ENCODE data around the gene PTPRK. TPM values are rescaled to one million over a fixed set of nuclear protein-coding genes. Genes with fewer than 3 reads are reported as not detected.

Gene PTPRK
- total RNA-seq, 2 donors from 2014 or later = 0.77 to 0.78 TPM

DNA sequence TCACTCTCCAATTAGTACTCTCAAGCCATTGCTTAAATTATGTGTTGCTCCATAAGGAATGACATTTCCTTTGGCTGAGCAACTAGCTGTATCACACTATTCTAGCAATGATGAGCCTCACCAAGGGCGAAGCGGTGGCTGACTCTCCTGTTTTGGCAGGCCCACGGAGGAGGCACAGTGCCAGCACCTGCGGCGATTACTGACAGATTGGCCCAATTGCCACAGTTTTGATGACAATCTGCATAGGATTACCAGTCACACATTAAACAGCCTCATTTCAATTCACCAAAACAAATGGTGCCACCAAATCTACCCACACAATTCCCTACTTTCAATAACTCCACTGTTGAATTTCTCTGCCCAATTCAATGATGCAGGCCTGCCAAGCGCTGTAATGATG lies 286.9 kb downstream of the PTPRK start:
- Mint-ChIP-seq H3K4me3 (no peak overlapping the region), H3K36me3 (ENCODE audit: low read depth) (no peaks in the 10 kb centered on the region), H3K27ac (no peak overlapping the region), H3K27me3 (no peaks in the 10 kb centered on the region), H3K4me1 (peaks cover 3% of the 10 kb centered on the region)
- no peaks in the 10 kb centered on the region for H3K9me3 ChIP-seq (ENCODE audit: control insufficient read depth, low read length, poor library complexity, severe bottlenecking)
- ATAC-seq (no peak), DNase-seq (no peak)

DNA sequence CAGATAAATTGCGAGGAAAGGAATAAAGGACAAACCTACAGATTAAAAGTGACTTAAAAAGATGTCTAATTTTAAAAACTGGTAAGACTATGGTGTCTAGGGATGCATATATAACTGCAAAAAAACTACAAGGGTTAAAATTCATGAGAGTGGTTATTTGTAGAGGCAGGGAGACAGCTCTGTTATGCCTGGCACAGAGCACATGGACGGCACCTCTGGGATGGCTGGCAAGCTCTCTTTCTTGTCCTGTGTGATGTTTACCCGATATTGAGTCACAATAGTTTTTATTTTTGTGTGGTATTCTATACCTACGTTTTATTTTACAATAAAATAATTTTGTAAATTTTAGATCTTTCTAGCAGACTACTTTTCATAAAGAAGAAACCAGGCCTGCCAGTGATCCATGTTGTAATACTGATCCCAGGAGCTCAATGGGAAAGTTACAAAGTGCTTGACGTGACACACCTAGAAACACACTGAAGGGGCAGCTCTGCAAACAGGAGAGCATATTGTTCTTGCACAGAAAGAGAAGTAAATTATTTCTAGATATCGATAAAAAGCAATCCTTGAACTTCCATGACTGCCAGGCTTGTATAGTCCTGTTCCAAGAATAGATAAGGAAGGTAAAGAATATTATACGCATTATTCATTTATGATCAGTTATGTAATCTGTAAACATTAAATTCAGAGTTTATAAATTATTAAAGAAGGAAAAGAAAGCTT lies 290.0 kb downstream of the PTPRK start:
- H3K9me3 ChIP-seq (ENCODE audit: control insufficient read depth, low read length, poor library complexity, severe bottlenecking) = no peaks in the 10 kb centered on the region
- Mint-ChIP-seq H3K27ac (no peak overlapping the region), H3K36me3 (ENCODE audit: low read depth) (peaks cover 2% of the 10 kb centered on the region), H3K4me1 (peaks cover 3% of the 10 kb centered on the region), H3K4me3 (no peak overlapping the region), H3K27me3 (no peaks in the 10 kb centered on the region)
- DNase-seq (no peak), ATAC-seq (no peak)

DNA sequence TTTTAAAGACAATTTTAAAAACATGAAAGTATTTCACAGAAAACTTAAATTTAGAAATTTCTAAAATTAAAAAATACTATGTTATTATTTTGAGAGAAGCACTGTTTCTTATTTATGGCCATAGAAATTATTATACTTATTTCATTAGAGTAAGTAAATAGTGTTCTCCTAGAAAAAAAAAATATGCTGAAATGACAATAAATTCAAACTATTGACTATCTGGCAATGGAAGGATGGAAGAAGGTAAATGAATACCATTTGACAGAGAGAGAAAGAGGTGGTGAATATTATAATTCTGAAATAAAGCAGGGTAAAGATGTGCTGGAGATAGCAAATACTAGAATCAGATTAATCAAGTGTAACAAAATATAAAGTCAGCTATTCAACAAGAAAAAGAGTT lies 294.8 kb downstream of the PTPRK start:
- DNase-seq = no peak
- peaks cover 3% of the 10 kb centered on the region for H3K4me1 Mint-ChIP-seq
- no peak overlapping the region for H3K27ac Mint-ChIP-seq
- H3K27me3 Mint-ChIP-seq = peaks cover 6% of the 10 kb centered on the region
- no peak overlapping the region for H3K4me3 Mint-ChIP-seq
- ATAC-seq = no peak
- peaks cover 2% of the 10 kb centered on the region for H3K36me3 Mint-ChIP-seq (ENCODE audit: low read depth)
- H3K9me3 ChIP-seq (ENCODE audit: control insufficient read depth, low read length, poor library complexity, severe bottlenecking) = no peaks in the 10 kb centered on the region

DNA sequence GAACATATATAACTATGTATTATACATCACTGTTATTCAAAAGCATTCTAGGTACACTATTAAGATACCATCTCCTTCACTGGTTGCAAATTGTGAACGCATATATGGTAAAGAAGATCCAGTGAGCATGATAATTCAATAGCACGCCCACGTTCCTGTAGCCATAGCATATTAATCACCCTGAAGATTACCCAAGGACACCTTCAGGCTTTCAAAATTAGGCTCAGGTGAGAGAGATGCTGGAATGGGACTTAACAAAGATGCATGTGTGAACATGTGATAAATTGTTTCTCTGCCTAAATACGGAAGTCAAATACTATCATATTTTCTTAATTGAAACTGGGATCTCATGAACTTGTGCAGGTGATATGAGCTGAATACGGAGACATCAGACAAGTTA lies 303.5 kb downstream of the PTPRK start:
- no peak overlapping the region for H3K27ac Mint-ChIP-seq
- no peaks in the 10 kb centered on the region for H3K36me3 Mint-ChIP-seq (ENCODE audit: low read depth)
- ATAC-seq (no peak), DNase-seq (no peak)
- no peaks in the 10 kb centered on the region for H3K27me3 Mint-ChIP-seq
- no peaks in the 10 kb centered on the region for H3K9me3 ChIP-seq (ENCODE audit: control insufficient read depth, low read length, poor library complexity, severe bottlenecking)
- peaks cover 3% of the 10 kb centered on the region for H3K4me1 Mint-ChIP-seq
- H3K4me3 Mint-ChIP-seq = no peak overlapping the region

DNA sequence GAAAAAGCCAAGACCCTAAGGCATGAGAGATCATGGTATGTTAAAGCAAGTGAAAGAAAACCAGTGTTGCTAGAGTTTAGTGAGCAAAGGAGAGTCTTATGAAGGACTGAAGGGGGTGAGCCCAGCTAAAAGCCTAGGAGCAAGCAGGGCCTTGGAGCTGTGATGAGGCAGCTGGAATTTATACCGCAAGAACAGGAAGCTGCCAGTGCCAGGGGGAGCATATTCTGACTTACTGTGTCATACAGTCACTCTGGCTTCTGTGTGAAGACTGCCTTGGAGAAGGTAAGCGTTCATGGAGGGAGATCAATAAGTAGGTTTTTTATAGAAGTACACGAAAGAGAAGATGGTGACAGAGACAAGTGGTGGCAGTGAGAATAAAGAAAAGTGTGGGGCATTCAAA lies 310.6 kb downstream of the PTPRK start:
- ATAC-seq (no peak), DNase-seq (no peak)
- peaks cover 2% of the 10 kb centered on the region for H3K4me1 Mint-ChIP-seq
- no peaks in the 10 kb centered on the region for H3K27me3 Mint-ChIP-seq
- no peak overlapping the region for H3K4me3 Mint-ChIP-seq
- H3K27ac Mint-ChIP-seq = no peak overlapping the region
- no peaks in the 10 kb centered on the region for H3K36me3 Mint-ChIP-seq (ENCODE audit: low read depth)
- H3K9me3 ChIP-seq (ENCODE audit: control insufficient read depth, low read length, poor library complexity, severe bottlenecking) = no peaks in the 10 kb centered on the region

DNA sequence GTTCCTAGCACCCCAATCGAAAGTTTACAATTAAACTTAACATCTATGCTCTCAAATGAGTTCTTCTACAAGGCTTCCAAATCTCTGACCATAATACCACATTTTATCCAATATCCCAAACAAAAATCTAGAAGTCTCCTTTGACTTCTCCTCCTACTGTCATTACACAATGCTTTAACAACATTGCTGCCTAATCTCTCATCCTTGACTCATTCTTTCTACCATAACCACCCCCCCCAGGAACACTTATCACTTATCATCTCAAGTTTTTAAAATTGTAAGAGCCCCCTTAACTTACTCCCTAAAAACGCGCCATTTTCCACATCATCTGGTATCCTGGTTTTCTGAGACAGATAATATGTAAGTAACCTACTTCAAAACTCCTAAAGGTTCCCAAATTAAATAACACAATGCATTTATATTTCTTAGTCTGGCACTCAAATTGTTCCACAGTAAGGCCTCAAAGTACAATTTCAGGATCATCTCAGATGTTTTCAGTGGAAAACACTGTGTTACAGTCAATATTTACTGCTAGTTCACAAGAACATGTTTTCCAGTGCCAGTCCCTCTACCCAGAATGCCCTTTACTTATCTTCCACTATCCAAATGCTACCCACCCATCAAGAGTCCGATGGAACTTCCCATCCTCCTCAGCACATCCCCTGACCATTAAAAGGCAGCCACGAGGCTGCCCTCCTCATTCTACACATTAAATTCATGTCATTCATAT lies 311.4 kb downstream of the PTPRK start:
- Mint-ChIP-seq H3K4me1 (peaks cover 2% of the 10 kb centered on the region), H3K27me3 (no peaks in the 10 kb centered on the region), H3K36me3 (ENCODE audit: low read depth) (no peaks in the 10 kb centered on the region), H3K4me3 (no peak overlapping the region), H3K27ac (no peak overlapping the region)
- H3K9me3 ChIP-seq (ENCODE audit: control insufficient read depth, low read length, poor library complexity, severe bottlenecking) = no peaks in the 10 kb centered on the region
- DNase-seq (no peak), ATAC-seq (no peak)

DNA sequence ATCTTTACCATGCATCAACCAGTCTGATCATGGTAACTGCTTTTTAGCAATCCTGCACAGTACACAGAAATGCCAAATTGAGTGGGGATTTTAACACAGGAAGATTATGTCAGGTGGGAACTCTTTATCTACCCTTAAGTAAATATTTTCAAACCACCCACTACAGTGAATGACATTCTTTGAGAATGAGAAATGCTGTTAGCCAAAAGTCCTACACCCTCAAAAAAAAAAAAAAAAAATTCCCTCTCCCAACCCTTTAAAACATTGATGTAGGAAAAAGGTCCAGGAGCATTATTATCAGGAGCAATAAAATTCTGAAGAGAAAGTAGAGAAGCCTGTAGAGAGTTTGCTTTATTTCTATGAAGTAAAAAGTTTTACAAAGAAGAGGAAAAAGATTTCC lies 312.3 kb downstream of the PTPRK start:
- ATAC-seq (no peak), DNase-seq (no peak)
- H3K4me1 Mint-ChIP-seq = peaks cover 2% of the 10 kb centered on the region

DNA sequence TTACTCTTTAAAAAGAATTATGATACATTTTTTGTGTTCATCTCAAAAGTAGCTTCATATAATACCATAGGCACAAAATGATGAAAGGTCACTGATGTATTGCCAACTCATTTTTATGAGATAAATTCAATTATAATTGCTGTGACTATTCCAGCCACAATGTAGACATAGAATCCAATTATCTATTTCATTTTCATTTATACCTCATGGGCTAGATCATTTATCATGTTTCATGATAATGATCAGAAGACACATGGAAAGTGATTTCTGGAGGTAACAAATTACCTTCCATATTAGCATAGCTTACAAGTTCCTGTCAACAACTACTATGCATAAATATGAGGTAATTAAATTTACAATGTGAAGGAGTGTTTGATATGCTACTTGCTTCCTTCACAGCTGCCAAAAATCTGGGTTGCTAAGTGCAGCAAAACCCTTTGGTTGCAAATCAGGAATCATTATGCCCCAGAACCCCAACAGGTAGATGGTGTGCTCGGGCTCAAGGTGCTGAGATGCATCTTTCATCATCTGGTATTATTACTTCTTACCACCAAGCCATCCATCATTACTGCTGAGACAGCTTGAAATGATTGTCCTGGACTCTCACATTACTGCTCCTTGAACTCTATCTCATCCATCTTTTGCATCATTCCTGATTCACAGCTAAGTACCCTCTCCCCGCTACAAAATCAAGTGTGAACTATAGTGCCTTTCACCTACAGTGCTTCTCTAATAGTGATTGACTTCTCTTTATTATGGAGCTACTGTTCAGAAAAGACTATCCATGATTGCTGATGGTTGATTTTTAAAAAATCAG lies 313.6 kb downstream of the PTPRK start:
- peaks cover 2% of the 10 kb centered on the region for H3K4me1 Mint-ChIP-seq
- no peak for DNase-seq
- H3K36me3 Mint-ChIP-seq (ENCODE audit: low read depth) = no peaks in the 10 kb centered on the region
- no peaks in the 10 kb centered on the region for H3K27me3 Mint-ChIP-seq
- no peak overlapping the region for H3K27ac Mint-ChIP-seq
- H3K4me3 Mint-ChIP-seq = no peak overlapping the region
- no peak for ATAC-seq
- no peaks in the 10 kb centered on the region for H3K9me3 ChIP-seq (ENCODE audit: control insufficient read depth, low read length, poor library complexity, severe bottlenecking)

More for the DNA sequence above, 312.3 kb downstream of the PTPRK start:
- H3K27me3 Mint-ChIP-seq = no peaks in the 10 kb centered on the region
- no peaks in the 10 kb centered on the region for H3K9me3 ChIP-seq (ENCODE audit: control insufficient read depth, low read length, poor library complexity, severe bottlenecking)
- H3K4me3 Mint-ChIP-seq = no peak overlapping the region
- H3K27ac Mint-ChIP-seq = no peak overlapping the region
- H3K36me3 Mint-ChIP-seq (ENCODE audit: low read depth) = no peaks in the 10 kb centered on the region

DNA sequence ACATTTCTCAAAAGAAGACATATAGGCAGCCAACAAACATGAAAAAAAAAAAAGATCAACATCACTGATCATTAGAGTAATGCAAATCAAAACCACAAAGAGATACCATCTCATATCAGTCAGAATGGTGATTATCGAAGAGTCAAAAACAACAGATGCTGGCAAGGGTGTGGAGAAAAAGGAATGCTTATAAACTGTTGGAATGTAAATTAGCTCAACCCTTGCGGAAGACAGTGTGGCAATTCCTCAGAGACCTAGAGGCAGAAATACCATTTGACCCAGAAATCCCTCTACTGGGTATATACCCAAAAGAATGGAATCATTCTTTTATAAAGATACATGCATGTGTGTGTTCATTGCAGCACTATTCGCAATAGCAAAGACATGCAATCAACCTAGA lies 315.8 kb downstream of the PTPRK start:
- no peak overlapping the region for H3K4me3 Mint-ChIP-seq
- DNase-seq (no peak), ATAC-seq (no peak)
- no peaks in the 10 kb centered on the region for H3K36me3 Mint-ChIP-seq (ENCODE audit: low read depth)
- peaks cover 2% of the 10 kb centered on the region for H3K4me1 Mint-ChIP-seq
- H3K27me3 Mint-ChIP-seq = no peaks in the 10 kb centered on the region
- no peaks in the 10 kb centered on the region for H3K9me3 ChIP-seq (ENCODE audit: control insufficient read depth, low read length, poor library complexity, severe bottlenecking)
- no peak overlapping the region for H3K27ac Mint-ChIP-seq

DNA sequence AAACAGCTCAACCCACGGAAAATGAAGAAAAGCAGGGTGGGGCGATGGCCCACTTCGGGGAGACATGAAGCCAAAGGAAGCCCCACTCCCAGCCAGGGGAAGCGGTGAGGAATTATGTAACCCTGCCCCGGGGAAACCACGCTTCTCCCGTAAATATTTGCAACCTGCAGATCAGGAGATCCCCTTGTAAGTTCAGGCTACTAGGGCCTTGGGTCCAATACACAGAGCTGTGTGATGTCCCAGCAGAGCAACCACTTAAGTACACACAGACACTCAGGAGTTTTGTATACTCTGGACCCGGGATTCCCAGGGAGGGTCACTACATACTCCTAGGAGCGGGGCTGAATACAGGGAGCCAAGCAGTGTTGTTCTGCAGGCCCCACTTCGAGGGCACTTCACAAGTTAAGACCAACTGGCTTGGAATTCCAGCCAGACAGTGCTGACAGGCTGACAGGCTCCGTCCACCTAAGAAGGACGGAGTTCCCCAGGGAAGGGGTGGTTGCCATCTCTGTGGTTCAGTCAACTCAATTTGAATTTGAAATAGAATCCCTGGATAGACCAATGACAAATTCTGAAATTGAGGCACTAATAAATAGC lies 318.1 kb downstream of the PTPRK start:
- no peak for DNase-seq

DNA sequence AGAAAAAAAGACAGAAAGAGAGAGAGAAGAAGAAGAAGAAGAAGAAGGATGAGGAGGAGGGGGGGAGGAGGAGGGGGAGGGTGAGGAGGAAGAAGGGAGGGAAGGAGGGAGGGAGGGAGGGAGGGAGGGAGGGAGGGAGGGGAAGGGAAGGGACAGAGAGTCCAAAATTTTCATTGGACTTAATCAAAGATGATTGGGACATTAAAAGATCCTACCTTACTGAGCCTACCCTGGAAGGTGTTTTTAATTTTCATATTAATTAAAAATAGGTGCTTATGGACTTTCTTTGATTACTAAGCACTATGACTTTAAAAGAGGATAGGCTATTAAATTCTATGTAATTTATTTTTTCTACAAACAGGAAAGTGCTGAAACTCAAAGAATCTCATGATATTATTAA lies 319.6 kb downstream of the PTPRK start:
- no peaks in the 10 kb centered on the region for H3K9me3 ChIP-seq (ENCODE audit: control insufficient read depth, low read length, poor library complexity, severe bottlenecking)
- Mint-ChIP-seq H3K4me3 (no peak overlapping the region), H3K27me3 (no peaks in the 10 kb centered on the region), H3K4me1 (no peaks in the 10 kb centered on the region), H3K36me3 (ENCODE audit: low read depth) (no peaks in the 10 kb centered on the region), H3K27ac (no peak overlapping the region)
- ATAC-seq (no peak), DNase-seq (no peak)

More for the DNA sequence above, 318.1 kb downstream of the PTPRK start:
- no peak overlapping the region for H3K4me3 Mint-ChIP-seq
- no peaks in the 10 kb centered on the region for H3K9me3 ChIP-seq (ENCODE audit: control insufficient read depth, low read length, poor library complexity, severe bottlenecking)
- no peak for ATAC-seq
- H3K27me3 Mint-ChIP-seq = no peaks in the 10 kb centered on the region
- no peak overlapping the region for H3K27ac Mint-ChIP-seq
- peaks cover 2% of the 10 kb centered on the region for H3K4me1 Mint-ChIP-seq
- no peaks in the 10 kb centered on the region for H3K36me3 Mint-ChIP-seq (ENCODE audit: low read depth)

DNA sequence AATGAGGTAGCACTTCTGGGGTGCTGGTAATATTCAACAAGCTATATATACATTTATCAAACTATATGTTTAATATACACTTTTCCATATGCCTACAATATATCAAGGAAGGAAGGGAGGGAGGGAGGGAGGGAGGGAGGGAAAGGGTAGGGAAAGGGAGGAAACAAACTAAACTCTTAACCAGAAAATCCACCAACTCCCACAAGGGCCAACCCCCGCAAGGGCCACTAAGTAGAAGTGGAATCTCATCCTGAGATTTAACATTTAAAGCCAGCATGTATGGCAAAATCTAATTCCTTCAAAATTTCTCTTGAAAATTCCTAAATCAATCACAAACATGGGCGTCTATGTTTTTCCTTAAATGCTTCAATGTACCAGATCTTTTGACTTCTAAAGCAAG lies 320.9 kb downstream of the PTPRK start:
- ATAC-seq (no peak), DNase-seq (no peak)
- Mint-ChIP-seq H3K4me3 (no peak overlapping the region), H3K27ac (no peak overlapping the region), H3K4me1 (no peaks in the 10 kb centered on the region), H3K36me3 (ENCODE audit: low read depth) (no peaks in the 10 kb centered on the region), H3K27me3 (no peaks in the 10 kb centered on the region)
- no peaks in the 10 kb centered on the region for H3K9me3 ChIP-seq (ENCODE audit: control insufficient read depth, low read length, poor library complexity, severe bottlenecking)

DNA sequence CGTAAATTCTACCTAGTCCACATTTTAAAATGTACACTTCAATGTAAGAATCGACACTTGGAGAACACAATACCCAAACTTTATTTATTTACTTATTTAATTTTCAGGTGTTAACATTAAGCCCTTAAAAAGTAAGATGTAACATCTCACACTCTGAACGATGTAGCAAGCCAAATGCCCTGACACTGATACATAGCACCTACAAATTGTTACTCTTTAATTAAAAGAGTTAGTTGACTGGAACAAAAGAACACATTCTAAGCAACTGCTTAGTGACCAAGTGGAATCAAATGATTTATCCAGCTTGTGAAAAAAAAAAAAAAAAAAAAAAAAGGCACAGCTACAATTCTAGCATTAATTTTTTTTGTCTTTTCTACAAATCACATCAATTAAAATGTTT lies 327.4 kb downstream of the PTPRK start:
- Mint-ChIP-seq H3K4me3 (no peak overlapping the region), H3K27me3 (no peaks in the 10 kb centered on the region), H3K4me1 (no peaks in the 10 kb centered on the region), H3K36me3 (ENCODE audit: low read depth) (no peaks in the 10 kb centered on the region), H3K27ac (no peak overlapping the region)
- ATAC-seq = no peak
- no peaks in the 10 kb centered on the region for H3K9me3 ChIP-seq (ENCODE audit: control insufficient read depth, low read length, poor library complexity, severe bottlenecking)
- DNase-seq = no peak

Data from T-helper 17 cell (primary cell).